Osteocyte (in vitro differentiated cells): ENCODE measurements around the gene ITGAL. TPM values are rescaled to one million over a fixed set of nuclear protein-coding genes. Genes with fewer than 3 reads are reported as not detected.

Experiments
- DNase-seq: peaks from one replicate; pipeline ENCODE4 v3.0.0; 2021; ENCODE audit warnings: mixed read lengths; ENCODE audit not compliant: unreplicated experiment; ENCODE audit errors: extremely low spot score
- H3K27ac Mint-ChIP-seq: one replicate; pipeline ENCODE4 v1.8.0; 2021; ENCODE audit warnings: mild to moderate bottlenecking, mixed read lengths; ENCODE audit not compliant: unreplicated experiment
- H3K27me3 Mint-ChIP-seq: one replicate; pipeline ENCODE4 v1.8.0; 2021; ENCODE audit warnings: mixed read lengths; ENCODE audit not compliant: unreplicated experiment
- H3K36me3 Mint-ChIP-seq: one replicate; pipeline ENCODE4 v1.8.0; 2021; ENCODE audit warnings: mixed read lengths; ENCODE audit not compliant: unreplicated experiment
- H3K4me1 Mint-ChIP-seq: one replicate; pipeline ENCODE4 v1.8.0; 2021; ENCODE audit warnings: mixed read lengths; ENCODE audit not compliant: unreplicated experiment
- H3K4me3 Mint-ChIP-seq: one replicate; pipeline ENCODE4 v1.8.0; 2021; ENCODE audit warnings: mild to moderate bottlenecking, moderate library complexity, mixed read lengths; ENCODE audit not compliant: unreplicated experiment
- H3K9me3 Mint-ChIP-seq: one replicate; pipeline ENCODE4 v1.8.0; 2021; ENCODE audit warnings: mixed read lengths; ENCODE audit not compliant: unreplicated experiment
- CTCF ChIP-seq: fragments of 200-600 bp; sonication (generic); IDR thresholded peaks from 2 replicates; pipeline ENCODE4 v1.5.0; 2021; ENCODE audit warnings: antibody characterized with exemption, mild to moderate bottlenecking, moderate library complexity
- total RNA-seq: library from RNA; stranded (reverse); gene quantifications from 2 replicates; pipeline ENCODE4 v1.2.1, GENCODE V29; 2021

ITGAL gene
- total RNA-seq, 1 donor from 2014 or later = not detected

GRCh38 chr16:30524575-30525568 is 52.3 kb downstream of the ITGAL start:
- no peak overlapping the region for H3K4me3 Mint-ChIP-seq
- no peak for DNase-seq
- H3K27me3 Mint-ChIP-seq = no peaks in the 10 kb centered on the region
- H3K9me3 Mint-ChIP-seq = no peaks in the 10 kb centered on the region
- peaks cover 19% of the 10 kb centered on the region for H3K4me1 Mint-ChIP-seq
- no peak for TF ChIP-seq CTCF
- H3K27ac Mint-ChIP-seq = no peak overlapping the region
- H3K36me3 Mint-ChIP-seq = peaks cover 3% of the 10 kb centered on the region

GRCh38 chr16:30525844-30526136 is 53.2 kb downstream of the ITGAL start:
- Mint-ChIP-seq H3K27me3 (no peaks in the 10 kb centered on the region), H3K9me3 (no peaks in the 10 kb centered on the region)

GRCh38 chr16:30526137-30526822 is 53.7 kb downstream of the ITGAL start, which contains the start of gene ZNF768:
TSS of gene ZNF768 (minus strand) at chr16:30526566. CDS start at chr16:30526413, 153 bp downstream.
- Mint-ChIP-seq H3K4me1 (peaks cover 19% of the 10 kb centered on the region), H3K27me3 (no peaks in the 10 kb centered on the region)
- TF ChIP-seq CTCF = no peak

More at GRCh38 chr16:30525844-30526136, 53.2 kb downstream of the ITGAL start:
- TF ChIP-seq CTCF = no peak
- Mint-ChIP-seq H3K4me1 (peaks cover 19% of the 10 kb centered on the region), H3K36me3 (peaks cover 3% of the 10 kb centered on the region), H3K4me3 (peak overlapping the region; percentile 79), H3K27ac (peak overlapping the region; percentile 77)
- no peak for DNase-seq

GRCh38 chr16:30526823-30527634 is 54.5 kb downstream of the ITGAL start:
- DNase-seq = peak; percentile 99
- TF ChIP-seq CTCF = peak; percentile 40
- no peaks in the 10 kb centered on the region for H3K9me3 Mint-ChIP-seq
- H3K27ac Mint-ChIP-seq = peak overlapping the region; percentile 96
- H3K4me1 Mint-ChIP-seq = peaks cover 19% of the 10 kb centered on the region
- peak overlapping the region; percentile 73 for H3K4me3 Mint-ChIP-seq
- no peaks in the 10 kb centered on the region for H3K27me3 Mint-ChIP-seq
- peaks cover 3% of the 10 kb centered on the region for H3K36me3 Mint-ChIP-seq

More at GRCh38 chr16:30526137-30526822, 53.7 kb downstream of the ITGAL start, which contains the start of gene ZNF768:
- DNase-seq = no peak
- no peaks in the 10 kb centered on the region for H3K9me3 Mint-ChIP-seq
- H3K4me3 Mint-ChIP-seq = peak within 1 kb of the TSS; percentile 79
- H3K36me3 Mint-ChIP-seq = peaks cover 3% of the 10 kb centered on the region
- peak within 1 kb of the TSS; percentile 96 for H3K27ac Mint-ChIP-seq
